K562 (cell line): ENCODE data around the gene KLHDC7B. TPM values are rescaled to one million over a fixed set of nuclear protein-coding genes. Genes with fewer than 3 reads are reported as not detected.

Experiments
- ATAC-seq: fragments of 200-7000 bp; cut with Tn5 transposase; 3 replicates; pipeline ENCODE4 v1.9.1; 2020; ENCODE audit warnings: moderate library complexity
- BruUV-seq: library from RNA; stranded (reverse); fragments of 400-500 nt; replicated peaks from 2 replicates; lab custom pipeline; 2021; lab: Mats Ljungman, UMichigan
- CTCF ChIA-PET: fragments of 300-600 bp; formaldehyde crosslinking; extraction: SDS; loops from one replicate; lab custom pipeline; 2021; ENCODE audit warnings: low intra/inter-chr PET ratio; lab: Yijun Ruan, JAX
- POLR2A ChIA-PET: fragments of 300-600, 350-650 bp; sonication (Branson Sonifier 250); formaldehyde crosslinking; extraction: SDS; loops from one replicate; lab custom pipeline; 2021; ENCODE audit warnings: antibody characterized with exemption, inconsistent platforms; lab: Yijun Ruan, JAX
- DNase-seq, 4 experiments: peaks; one replicate each; pipeline versions ENCODE4 v3.0.0 to v3.0.0-alpha.2; 2011 to 2018; ENCODE audit warnings: low spot score in 3 of 4, mixed read lengths in 3 of 4; ENCODE audit errors: extremely low read depth in 1 of 4
- FAIRE-seq: peaks from 2 replicates; lab custom pipeline; 2011; peaks lifted over from hg19 to GRCh38; lab: Jason Lieb, UNC
- H2AFZ ChIP-seq: 2 replicates; pipeline ENCODE4 v1.6.0; 2011; ENCODE audit warnings: low read depth, low read length, control low read depth, inconsistent platforms
- H3K27ac ChIP-seq: fragments of 200-600 bp; 3 replicates; pipeline ENCODE4 v1.8.0; 2011; ENCODE audit warnings: low read depth, mild to moderate bottlenecking, control low read depth, inconsistent platforms, low read length, moderate library complexity, mixed read lengths; ENCODE audit errors: extremely low read depth
- H3K27me3 ChIP-seq, 2 experiments: fragments of 300-600 bp in 1 of 2; 2 replicates in 1 of 2; 3 replicates in 1 of 2; pipeline versions ENCODE4 v1.6.0 to v1.8.0; 2011; ENCODE audit warnings: inconsistent platforms in 2 of 2, low read length in 2 of 2, mild to moderate bottlenecking in 1 of 2, mixed read lengths in 1 of 2, moderate library complexity in 1 of 2; ENCODE audit not compliant: control insufficient read depth in 2 of 2, insufficient read depth in 2 of 2
- H3K36me3 ChIP-seq: fragments of 300-600 bp; 3 replicates; pipeline ENCODE4 v1.8.0; 2011; ENCODE audit warnings: mild to moderate bottlenecking, low read length, inconsistent platforms; ENCODE audit not compliant: control insufficient read depth, insufficient read depth
- H3K4me1 ChIP-seq, 2 experiments: fragments of 200-600 bp in 1 of 2; replicated peaks in 1 of 2; 2 replicates in 1 of 2; 3 replicates in 1 of 2; pipeline versions ENCODE4 v1.5.1 to v1.8.0; 2011; ENCODE audit warnings: inconsistent platforms in 2 of 2, low read length in 2 of 2, mild to moderate bottlenecking in 1 of 2, mixed read lengths in 1 of 2, moderate library complexity in 1 of 2; ENCODE audit not compliant: control insufficient read depth in 2 of 2, insufficient read depth in 2 of 2
- H3K4me2 ChIP-seq: 2 replicates; pipeline ENCODE4 v1.6.1; 2011; ENCODE audit warnings: low read length, control low read depth, inconsistent platforms, mixed read lengths; ENCODE audit not compliant: insufficient read depth
- H3K4me3 ChIP-seq: fragments of 200-600 bp; sonication (generic), shearing (Covaris generic); 2 replicates; pipeline ENCODE4 v1.5.1; 2016; ENCODE audit warnings: control low read depth, inconsistent platforms
- H3K79me2 ChIP-seq: fragments of 200-600 bp; 3 replicates; pipeline ENCODE4 v1.8.0; 2011; ENCODE audit warnings: low read length, inconsistent platforms; ENCODE audit not compliant: control insufficient read depth, insufficient read depth
- H3K9ac ChIP-seq, 2 experiments: 2 replicates each; pipeline versions ENCODE4 v1.6.0 to v1.6.1; 2011; ENCODE audit warnings: low read depth in 2 of 2, low read length in 2 of 2, control low read depth in 1 of 2, inconsistent platforms in 1 of 2, mild to moderate bottlenecking in 1 of 2, mixed read lengths in 1 of 2; ENCODE audit not compliant: insufficient read depth in 1 of 2
- H3K9me1 ChIP-seq: one replicate; pipeline ENCODE4 v1.6.0; 2011; ENCODE audit warnings: inconsistent platforms, mild to moderate bottlenecking, low read length, moderate library complexity; ENCODE audit not compliant: control insufficient read depth, insufficient read depth
- H3K9me3 ChIP-seq: replicated peaks from 2 replicates; pipeline ENCODE4 v1.5.1; 2011; ENCODE audit warnings: low read depth, low read length, inconsistent platforms; ENCODE audit not compliant: control insufficient read depth, insufficient read depth
- H4K20me1 ChIP-seq: replicated peaks from 2 replicates; pipeline ENCODE4 v1.6.1; 2011; ENCODE audit warnings: low read length, inconsistent platforms, mixed read lengths; ENCODE audit not compliant: control insufficient read depth, insufficient read depth
- E2F8 ChIP-seq: fragments of 450-650 bp; IDR thresholded peaks from 2 replicates; pipeline ENCODE4 v1.7.1; 2018; ENCODE audit warnings: mild to moderate bottlenecking, low read depth; ENCODE audit not compliant: partially characterized antibody
- POLR2G ChIP-seq: fragments of 200-400 bp; formaldehyde crosslinking; IDR thresholded peaks from 2 replicates; pipeline ENCODE4 v1.6.1; 2017; ENCODE audit warnings: low read depth, mild to moderate bottlenecking, antibody characterized with exemption, low read length, moderate library complexity
- WGBS: fragments of 100-300 bp; shearing (Covaris generic); methylation state at CpG from one replicate; pipeline ENCODE4 v1.1.6; 2016; ENCODE audit warnings: low coverage, mixed read lengths; ENCODE audit not compliant: insufficient coverage; ENCODE audit errors: missing lambda C conversion rate; 5-methylcytosine and 5-hydroxymethylcytosine counted together
- in situ Hi-C: fragments of 300-500 bp; cut with MboI; formaldehyde crosslinking; loops from 4 replicates; pipeline ENCODE4 v1.15.0; 2018; ENCODE audit warnings: inconsistent platforms, mixed read lengths
- intact Hi-C: fragments of 100-400 bp; cut with micrococcal nuclease; formaldehyde crosslinking; loops from 2 replicates; pipeline ENCODE4 v1.14.2; 2022
- polyA plus RNA-seq, 8 experiments: library from polyadenylated mRNA; depleted of rRNA in 4 of 8; stranded (reverse) in 5 of 8; unstranded in 3 of 8; fragments of >200 nt; fragmentation: Nextera tagmentation in 2 of 8; fragmentation: Illumina TruSeq in 1 of 8; extraction: Ambion mirVana in 2 of 8; extraction: Trizol in 1 of 8; gene quantifications; 2 replicates each; pipeline versions ENCODE4 v1.2.1 to v1.2.3, GENCODE V29; 2011 to 2014; ENCODE audit warnings: inconsistent platforms in 1 of 8, missing spikeins in 1 of 8
- total RNA-seq, 7 experiments: library from RNA; depleted of rRNA in 6 of 7; stranded (reverse); fragments of >200 nt in 6 of 7; fragmentation: Illumina TruSeq in 2 of 7; extraction: Trizol in 2 of 7; gene quantifications; 2 replicates each; pipeline versions ENCODE4 v1.2.1 to v1.2.3, GENCODE V29; 2011 to 2021; ENCODE audit warnings: low replicate concordance in 1 of 7

KLHDC7B gene
- total and polyA plus RNA-seq, 9 of the 15 experiments (the other 6 are each of a cell fraction or from before 2014, with no cell fraction given): 0.04 to 0.22 (median 0.05) TPM; not detected in 4

GRCh38 chr22:50502628-50503474 lies 42.8 kb upstream of the KLHDC7B start:
- no peak overlapping the region for H2AFZ ChIP-seq
- 0 out of 2 replicates have a peak, but pooled peaks cover 1% of the 10 kb centered on the region for H3K9me3 ChIP-seq
- no peak for ATAC-seq
- H3K27ac ChIP-seq: no peak overlapping the region
- H3K4me2 ChIP-seq: no peak overlapping the region
- no peak overlapping the region for H3K4me3 ChIP-seq
- no peak for FAIRE-seq
- no peak for TF ChIP-seq E2F8
- TF ChIP-seq POLR2G: peak; percentile 17; the same call in 1 of the 2 replicates
- TF ChIP-seq, all 486 proteins: peak for 1
- Histone ChIP-seq H3K36me3 (peaks cover 22% of the 10 kb centered on the region; the same call in 1 of the 3 replicates), H3K79me2 (peaks cover 11% of the 10 kb centered on the region), H3K9me1 (no peaks in the 10 kb centered on the region), H4K20me1 (no peaks in the 10 kb centered on the region), H3K27me3 (no peaks in the 10 kb centered on the region), H3K9ac (no peak overlapping the region), H3K4me1 (peaks cover 1 to 41% of the 10 kb centered on the region in 2 experiments; a peak in 3 of 5 replicates)
- BruUV-seq: no TSS peak
- 90% methylated on average over 8 of the region's 24 CpGs for WGBS
- DNase-seq: no peak
- intact Hi-C loops (no loop called here), in situ Hi-C loops (no loop called here)
- POLR2A ChIA-PET: interaction anchor here (1.2 kb wide), 1 partner anchor 33 kb away, joined by 4 read pairs; no protein-coding TSS in a partner anchor
- CTCF ChIA-PET: no interaction called here
